Mucosa of descending colon (tissue), 3 donors: ENCODE results near the gene FNTB. TPM values are rescaled to one million over a fixed set of nuclear protein-coding genes. Genes with fewer than 3 reads are reported as not detected.

Experiments used
- ATAC-seq: fragments of 200-7000 bp; cut with Tn5 transposase; one replicate; pipeline ENCODE4 v1.9.1; 2020; ENCODE audit warnings: mild to moderate bottlenecking, moderate library complexity
- DNase-seq, 3 donors: peaks; one replicate each; pipeline ENCODE4 v3.0.0-alpha.2; 2020
- H3K36me3 ChIP-seq: fragments of 200-600 bp; one replicate; pipeline ENCODE4 v1.8.0; 2021; ENCODE audit warnings: low read depth, mild to moderate bottlenecking
- H3K4me1 ChIP-seq: fragments of 200-600 bp; one replicate; pipeline ENCODE4 v1.8.0; 2021; ENCODE audit warnings: low read depth, mild to moderate bottlenecking
- H3K4me3 ChIP-seq: fragments of 200-600 bp; one replicate; pipeline ENCODE4 v1.8.0; 2021; ENCODE audit warnings: mild to moderate bottlenecking
- H3K9me3 ChIP-seq: fragments of 200-600 bp; one replicate; pipeline ENCODE4 v1.8.0; 2021; ENCODE audit warnings: mild to moderate bottlenecking
- intact Hi-C, 2 donors: fragments of 100-400 bp; cut with DNase I in 1 of 2; cut with micrococcal nuclease in 1 of 2; formaldehyde crosslinking; loops; one replicate each; pipeline versions ENCODE4 v1.11.0 to v1.11.1; 2022; cut with DNase I, micrococcal nuclease
- microRNA-seq: library from miRNA; unstranded; fragments of <30 nt; microRNA quantifications from one replicate; pipeline ENCODE4, GENCODE V29; 2019
- total RNA-seq, 3 donors: library from RNA; stranded (reverse); fragmentation: NEBNext Ultra II Directional in 2 of 3; extraction: Animal tissue kit (Norgen Biotek cat#: 25700) in 2 of 3; gene quantifications; one replicate each; pipeline versions ENCODE4 v1.2.1 to v1.2.4, GENCODE V29; 2021 to 2023
- TF ChIP-seq, protein P1 (sequence below): fragments of 200-600 bp; IDR thresholded peaks from one replicate; pipeline ENCODE4 v1.8.0; 2022; ENCODE audit warnings: antibody characterized with exemption, mild to moderate bottlenecking
- donor health status: DM: no; HTN: no; CAD: no; lungs with moderate emphysema.
- donor health status: DM: no; HTN: no; CAD: no.
- donor health status: DM: no; HTN: yes; CAD: no.

The FNTB gene
- total RNA-seq, 3 donors from 2014 or later, result 14.5 to 18.3 (median 14.5) TPM

DNA sequence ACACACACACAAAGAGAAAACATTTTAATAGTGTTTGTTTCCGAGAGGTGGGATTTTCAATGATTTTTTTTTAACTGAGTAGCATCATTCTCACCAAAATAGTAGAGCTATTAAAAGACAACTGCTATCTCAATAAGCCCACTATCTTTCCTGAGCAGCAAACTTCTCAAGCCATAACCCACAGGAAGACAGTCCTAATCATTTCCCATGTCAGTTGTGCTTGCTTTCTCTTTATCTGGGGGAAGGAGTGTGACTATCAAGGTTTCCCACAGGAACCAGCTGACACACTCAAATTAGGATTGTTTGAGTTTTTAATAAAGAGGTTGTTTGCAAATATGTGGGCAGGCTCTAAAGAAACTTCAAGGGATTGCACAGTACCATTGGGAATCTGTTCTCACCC is 120.5 kb downstream of the FNTB start:
- Histone ChIP-seq H3K4me1 (peaks cover 5% of the 10 kb centered on the region), H3K9me3 (no peaks in the 10 kb centered on the region), H3K4me3 (no peak overlapping the region), H3K36me3 (no peaks in the 10 kb centered on the region)
- ATAC-seq, result no peak
- intact Hi-C loops, result no loop called here
- no peak for DNase-seq
- TF ChIP-seq, protein P1, sequence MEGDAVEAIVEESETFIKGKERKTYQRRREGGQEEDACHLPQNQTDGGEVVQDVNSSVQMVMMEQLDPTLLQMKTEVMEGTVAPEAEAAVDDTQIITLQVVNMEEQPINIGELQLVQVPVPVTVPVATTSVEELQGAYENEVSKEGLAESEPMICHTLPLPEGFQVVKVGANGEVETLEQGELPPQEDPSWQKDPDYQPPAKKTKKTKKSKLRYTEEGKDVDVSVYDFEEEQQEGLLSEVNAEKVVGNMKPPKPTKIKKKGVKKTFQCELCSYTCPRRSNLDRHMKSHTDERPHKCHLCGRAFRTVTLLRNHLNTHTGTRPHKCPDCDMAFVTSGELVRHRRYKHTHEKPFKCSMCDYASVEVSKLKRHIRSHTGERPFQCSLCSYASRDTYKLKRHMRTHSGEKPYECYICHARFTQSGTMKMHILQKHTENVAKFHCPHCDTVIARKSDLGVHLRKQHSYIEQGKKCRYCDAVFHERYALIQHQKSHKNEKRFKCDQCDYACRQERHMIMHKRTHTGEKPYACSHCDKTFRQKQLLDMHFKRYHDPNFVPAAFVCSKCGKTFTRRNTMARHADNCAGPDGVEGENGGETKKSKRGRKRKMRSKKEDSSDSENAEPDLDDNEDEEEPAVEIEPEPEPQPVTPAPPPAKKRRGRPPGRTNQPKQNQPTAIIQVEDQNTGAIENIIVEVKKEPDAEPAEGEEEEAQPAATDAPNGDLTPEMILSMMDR, result no peak

DNA sequence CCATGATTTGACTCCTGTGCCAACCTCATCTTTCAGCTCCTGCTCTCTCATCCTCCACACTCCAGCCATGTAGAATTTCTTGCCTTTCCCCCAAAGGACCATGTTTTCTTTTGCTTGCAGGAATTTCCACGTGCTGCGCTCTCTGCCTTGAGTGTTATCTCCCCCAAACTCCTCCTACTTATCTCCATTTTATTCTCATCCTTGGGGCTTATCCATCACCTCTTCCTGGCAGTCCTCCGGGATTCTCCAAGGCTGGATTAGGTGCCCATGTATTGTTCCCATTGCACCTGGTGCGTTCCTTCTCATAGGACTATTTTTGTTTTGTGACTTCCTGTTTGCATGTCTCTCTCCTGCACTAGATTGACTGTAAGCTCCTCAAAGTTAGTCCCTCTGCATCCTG is 122.7 kb downstream of the FNTB start:
- DNase-seq (no peak), ATAC-seq (no peak)
- Histone ChIP-seq H3K9me3 (no peaks in the 10 kb centered on the region), H3K4me1 (no peaks in the 10 kb centered on the region), H3K36me3 (no peaks in the 10 kb centered on the region), H3K4me3 (no peak overlapping the region)
- intact Hi-C loops, result no loop called here
- TF ChIP-seq, protein P1, result no peak

DNA sequence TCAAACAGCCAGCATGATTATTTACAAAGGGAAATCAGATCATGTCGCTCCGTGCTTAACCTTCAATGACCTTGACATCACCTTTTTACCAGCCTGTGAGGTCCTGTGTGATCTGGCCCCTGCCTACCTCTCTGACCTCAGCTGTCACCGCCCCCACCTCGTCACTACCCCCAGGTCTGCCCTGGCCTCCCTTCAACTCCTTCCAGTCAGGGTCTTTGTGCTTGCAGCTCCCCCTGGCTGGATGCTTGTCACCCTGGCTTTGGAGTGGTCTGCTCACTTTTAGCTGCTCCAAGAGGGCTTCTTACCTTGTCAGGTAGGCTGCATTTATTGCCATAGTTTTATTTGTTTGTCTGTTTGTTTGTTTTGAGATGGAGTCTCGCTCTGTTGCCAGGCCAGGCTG is 123.8 kb downstream of the FNTB start:
- H3K4me3 ChIP-seq, result no peak overlapping the region
- ATAC-seq, result no peak
- intact Hi-C loops, result no loop called here
- no peaks in the 10 kb centered on the region for H3K4me1 ChIP-seq
- no peak for DNase-seq
- TF ChIP-seq, protein P1, result no peak
- H3K36me3 ChIP-seq, result no peaks in the 10 kb centered on the region
- H3K9me3 ChIP-seq, result no peaks in the 10 kb centered on the region

Small RNA genes lying within 50 kb of the gene (microRNA-seq; reads per million reads assigned to microRNA genes)
- not detected for gene MIR4706

Other genes starting within 250 kb of the FNTB start
- 1 to 10 TPM in 1 of 3 donors, under 1 TPM in 2; 0.35 to 1.4 (median 0.51) TPM for gene SPTB, start 107.0 kb upstream of the FNTB start, total RNA-seq
- gene CHURC1, start 72.4 kb upstream of the FNTB start, total RNA-seq, result 10 to 100 TPM; 52.4 to 66.5 (median 65.4) TPM
- 100 to 1,000 TPM; 171 to 590 (median 288) TPM for gene GPX2, start 44.1 kb upstream of the FNTB start, total RNA-seq
- 10 to 100 TPM; 21.2 to 46.1 (median 24.0) TPM for gene RAB15, start 14.6 kb upstream of the FNTB start, total RNA-seq
- 100 to 1,000 TPM; 129 to 153 (median 147) TPM for gene MAX, start 115.6 kb downstream of the FNTB start, total RNA-seq